A673 (cell line): ENCODE measurements around the gene CDIPT.

Source experiments
- EZH2 ChIP-seq: fragments of 200-600 bp; sonication (generic); IDR thresholded peaks from 2 replicates; pipeline ENCODE4 v1.6.1; 2017; ENCODE audit warnings: borderline replicate concordance, low read depth, mild to moderate bottlenecking, mixed read lengths, antibody characterized with exemption, low read length; ENCODE audit not compliant: poor library complexity, severe bottlenecking
- TF ChIP-seq, protein P1 (sequence below): fragments of 300-800, 200-600 bp; sonication (generic); conservative IDR thresholded peaks from 2 replicates; pipeline ENCODE4 v1.5.1; 2017; ENCODE audit warnings: low read depth, mild to moderate bottlenecking, antibody characterized with exemption, low read length, moderate library complexity, mixed read lengths

DNA sequence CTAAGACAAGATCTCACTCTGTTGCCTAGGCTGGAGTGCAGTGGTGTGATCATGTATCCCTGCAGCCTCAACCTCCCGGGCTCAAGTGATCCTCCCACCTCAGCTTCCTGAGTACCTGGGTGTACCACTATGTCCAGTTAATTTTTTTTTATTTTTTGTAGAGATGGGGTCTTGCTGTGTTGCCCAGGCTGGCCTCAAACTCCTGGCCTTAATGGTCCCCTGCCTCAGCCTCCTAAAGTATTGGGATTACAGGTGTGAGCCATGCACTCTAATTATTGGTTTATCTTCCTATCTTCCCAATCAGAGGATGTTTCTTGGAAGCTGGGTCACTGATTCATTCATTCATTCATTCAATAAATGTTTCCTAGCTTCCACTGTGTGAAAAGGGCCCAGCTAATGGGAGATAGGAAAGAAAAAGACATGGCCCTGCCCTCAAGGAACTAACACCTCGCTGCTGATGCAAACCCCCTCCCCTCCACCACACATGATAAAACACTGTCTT lies 45.7 kb upstream of the CDIPT start:
- TF ChIP-seq, protein P1, sequence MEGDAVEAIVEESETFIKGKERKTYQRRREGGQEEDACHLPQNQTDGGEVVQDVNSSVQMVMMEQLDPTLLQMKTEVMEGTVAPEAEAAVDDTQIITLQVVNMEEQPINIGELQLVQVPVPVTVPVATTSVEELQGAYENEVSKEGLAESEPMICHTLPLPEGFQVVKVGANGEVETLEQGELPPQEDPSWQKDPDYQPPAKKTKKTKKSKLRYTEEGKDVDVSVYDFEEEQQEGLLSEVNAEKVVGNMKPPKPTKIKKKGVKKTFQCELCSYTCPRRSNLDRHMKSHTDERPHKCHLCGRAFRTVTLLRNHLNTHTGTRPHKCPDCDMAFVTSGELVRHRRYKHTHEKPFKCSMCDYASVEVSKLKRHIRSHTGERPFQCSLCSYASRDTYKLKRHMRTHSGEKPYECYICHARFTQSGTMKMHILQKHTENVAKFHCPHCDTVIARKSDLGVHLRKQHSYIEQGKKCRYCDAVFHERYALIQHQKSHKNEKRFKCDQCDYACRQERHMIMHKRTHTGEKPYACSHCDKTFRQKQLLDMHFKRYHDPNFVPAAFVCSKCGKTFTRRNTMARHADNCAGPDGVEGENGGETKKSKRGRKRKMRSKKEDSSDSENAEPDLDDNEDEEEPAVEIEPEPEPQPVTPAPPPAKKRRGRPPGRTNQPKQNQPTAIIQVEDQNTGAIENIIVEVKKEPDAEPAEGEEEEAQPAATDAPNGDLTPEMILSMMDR, result no peak
- no peak for TF ChIP-seq EZH2
